MM.1S (cell line): ENCODE results near the gene GFI1.
"Not testable (repeated sequence)": the region's sequence is repeated elsewhere in the genome, so short reads cannot be mapped to it uniquely, and the experiment has no call there.

Experiments
- DNase-seq: peaks from one replicate; pipeline ENCODE4 v3.0.0-alpha.2; 2015
- H2AFZ ChIP-seq: fragments of 300-600 bp; sonication (generic); 2 replicates; pipeline ENCODE4 v1.6.0; 2016; ENCODE audit warnings: antibody characterized with exemption, low read length
- H3F3A ChIP-seq: fragments of 300-600 bp; sonication (generic); 2 replicates; pipeline ENCODE4 v1.6.1; 2016; ENCODE audit warnings: mild to moderate bottlenecking, antibody characterized with exemption, low read length, moderate library complexity, mixed read lengths; ENCODE audit not compliant: insufficient read depth
- H3K27ac ChIP-seq: fragments of 300-600 bp; sonication (generic); 2 replicates; pipeline ENCODE4 v1.5.1; 2016; ENCODE audit warnings: mild to moderate bottlenecking, low read length
- H3K27me3 ChIP-seq: fragments of 300-600 bp; sonication (generic); replicated peaks from 2 replicates; pipeline ENCODE4 v1.6.0; 2016; ENCODE audit warnings: low read length; ENCODE audit not compliant: insufficient read depth
- H3K36me3 ChIP-seq: fragments of 300-600 bp; sonication (generic); replicated peaks from 2 replicates; pipeline ENCODE4 v1.6.1; 2016; ENCODE audit warnings: mild to moderate bottlenecking, low read length, mixed read lengths; ENCODE audit not compliant: insufficient read depth
- H3K4me1 ChIP-seq: fragments of 300-600 bp; sonication (generic); 2 replicates; pipeline ENCODE4 v1.6.1; 2016; ENCODE audit warnings: low read length, mixed read lengths
- H3K4me2 ChIP-seq: fragments of 300-600 bp; sonication (generic); 2 replicates; pipeline ENCODE4 v1.6.0; 2016; ENCODE audit warnings: low read depth, low read length
- H3K4me3 ChIP-seq: fragments of 300-600 bp; sonication (generic); 2 replicates; pipeline ENCODE4 v1.5.1; 2016; ENCODE audit warnings: low read length, mixed read lengths
- H3K79me2 ChIP-seq: fragments of 300-600 bp; sonication (generic); 2 replicates; pipeline ENCODE4 v1.6.1; 2016; ENCODE audit warnings: mixed run types, low read length, mixed read lengths
- H3K9ac ChIP-seq: fragments of 300-600 bp; sonication (generic); 2 replicates; pipeline ENCODE4 v1.6.1; 2016; ENCODE audit warnings: low read length, mixed read lengths
- H3K9me2 ChIP-seq: fragments of 300-600 bp; sonication (generic); replicated peaks from 2 replicates; pipeline ENCODE4 v1.6.1; 2016; ENCODE audit warnings: mild to moderate bottlenecking, low read length, mixed read lengths; ENCODE audit not compliant: insufficient read depth
- H3K9me3 ChIP-seq: fragments of 300-600 bp; sonication (generic); replicated peaks from 2 replicates; pipeline ENCODE4 v1.6.1; 2016; ENCODE audit warnings: mild to moderate bottlenecking, low read length, mixed read lengths; ENCODE audit not compliant: insufficient read depth
- H4K20me1 ChIP-seq: fragments of 300-600 bp; sonication (generic); 2 replicates; pipeline ENCODE4 v1.6.1; 2016; ENCODE audit warnings: mild to moderate bottlenecking, low read length, moderate library complexity, mixed read lengths; ENCODE audit not compliant: insufficient read depth
- CTCF ChIP-seq: fragments of 300-600 bp; sonication (generic); IDR thresholded peaks from 2 replicates; pipeline ENCODE4 v1.5.1; 2016; ENCODE audit warnings: antibody characterized with exemption, low read length, mixed read lengths
- EZH2 ChIP-seq: fragments of 300-600 bp; sonication (generic); optimal IDR thresholded peaks from 2 replicates; pipeline ENCODE3; 2017; ENCODE audit warnings: low read depth, mild to moderate bottlenecking, antibody characterized with exemption, low read length, mixed read lengths
- EZH2phosphoT487 ChIP-seq: fragments of 300-600 bp; sonication (generic); IDR thresholded peaks from 2 replicates; pipeline ENCODE4 v1.6.1; 2018; ENCODE audit warnings: antibody characterized with exemption, low read length

The GFI1 gene

GRCh38 chr1:92486251-92487077 is at the start of gene GFI1:
GFI1 (minus strand) TSS chr1:92486925; CDS start chr1:92483487, 3,438 bp downstream.
- peak; percentile 87 for DNase-seq
- peak within 1 kb of the TSS; percentile 94 for H2AFZ ChIP-seq
- peaks cover 20% of the 10 kb centered on the region for H3K79me2 ChIP-seq
- H3K36me3 ChIP-seq: no peaks in the 10 kb centered on the region
- H3K9me2 ChIP-seq: no peaks in the 10 kb centered on the region
- H3K9me3 ChIP-seq: no peaks in the 10 kb centered on the region
- H3K27me3 ChIP-seq: no peaks in the 10 kb centered on the region
- H3K9ac ChIP-seq: peak within 1 kb of the TSS; percentile 96
- H4K20me1 ChIP-seq: no peaks in the 10 kb centered on the region
- peaks cover 41% of the 10 kb centered on the region for H3F3A ChIP-seq
- H3K27ac ChIP-seq: peak within 1 kb of the TSS; percentile 99
- 0 out of 2 replicates have a peak, but pooled peaks cover 10% of the 10 kb centered on the region for H3K4me1 ChIP-seq
- H3K4me2 ChIP-seq: peak within 1 kb of the TSS; percentile 83
- TF ChIP-seq EZH2 (no peak), CTCF (no peak; the same call in 1 of the 2 replicates), EZH2phosphoT487 (no peak)
- peak within 1 kb of the TSS; percentile 92 for H3K4me3 ChIP-seq

GRCh38 chr1:92532371-92532770 is 45.6 kb upstream of the GFI1 start:
- H3K79me2 ChIP-seq, DNase-seq, H3K9me3 ChIP-seq, H4K20me1 ChIP-seq, H3K4me3 ChIP-seq, H3K27me3 ChIP-seq, H3K9ac ChIP-seq, H3K27ac ChIP-seq, H3K36me3 ChIP-seq, H3F3A ChIP-seq, H2AFZ ChIP-seq, H3K9me2 ChIP-seq, H3K4me2 ChIP-seq: not testable (repeated sequence)
- peaks cover 14% of the 10 kb centered on the region for H3K4me1 ChIP-seq

GRCh38 chr1:92531939-92532338 is 45.2 kb upstream of the GFI1 start:
- not testable (repeated sequence) for H3K36me3 ChIP-seq, H3K9me2 ChIP-seq, H3K9ac ChIP-seq, H4K20me1 ChIP-seq, H3K27me3 ChIP-seq, H3K4me2 ChIP-seq, H3K27ac ChIP-seq, H2AFZ ChIP-seq, H3F3A ChIP-seq, H3K9me3 ChIP-seq, H3K79me2 ChIP-seq, H3K4me3 ChIP-seq, DNase-seq, H3K4me1 ChIP-seq

- no peak overlapping the region for H3K4me2 ChIP-seq
- H4K20me1 ChIP-seq: no peaks in the 10 kb centered on the region
- no peaks in the 10 kb centered on the region for H3K36me3 ChIP-seq
- H3K9me2 ChIP-seq: no peaks in the 10 kb centered on the region
- no peak overlapping the region for H3K9ac ChIP-seq
- no peak overlapping the region for H3K4me3 ChIP-seq
- no peak overlapping the region for H3K27ac ChIP-seq
- DNase-seq: no peak
- no peak for TF ChIP-seq CTCF
- TF ChIP-seq EZH2: no peak
- H3K9me3 ChIP-seq: no peaks in the 10 kb centered on the region
- H3K79me2 ChIP-seq: no peaks in the 10 kb centered on the region
- no peaks in the 10 kb centered on the region for H3F3A ChIP-seq
- H3K27me3 ChIP-seq: no peaks in the 10 kb centered on the region
- no peaks in the 10 kb centered on the region for H3K4me1 ChIP-seq
- H2AFZ ChIP-seq: no peak overlapping the region
Measured at GRCh38 chr1:92527670-92528069, 40.9 kb upstream of the GFI1 start.

- H3K27ac ChIP-seq, H3K79me2 ChIP-seq, H3K36me3 ChIP-seq, H3K9me2 ChIP-seq, H3K9me3 ChIP-seq, H3F3A ChIP-seq, H4K20me1 ChIP-seq, H2AFZ ChIP-seq, DNase-seq, H3K4me1 ChIP-seq, H3K27me3 ChIP-seq, H3K4me3 ChIP-seq, H3K9ac ChIP-seq, H3K4me2 ChIP-seq: not testable (repeated sequence)
Measured at GRCh38 chr1:92524944-92525590, 38.3 kb upstream of the GFI1 start.
